Adrenal gland (tissue), 12 donors: Measurements from ENCODE around the gene ARFGAP1. TPM values are rescaled to one million over a fixed set of nuclear protein-coding genes. Genes with fewer than 3 reads are reported as not detected.

ENCODE experiments used
- DNase-seq, 7 donors: peaks; one replicate each; pipeline ENCODE4 v3.0.0-alpha.2; 2019 to 2020
- H3K27ac ChIP-seq, 5 donors: fragments of 200-600 bp; sonication (generic) in 4 of 5; 1 replicate in 3 of 5; 2 replicates in 2 of 5; pipeline versions ENCODE4 v1.5.1 to v1.8.0; 2016 to 2020; ENCODE audit warnings: mild to moderate bottlenecking in 1 of 5
- H3K27me3 ChIP-seq: fragments of 200-600 bp; 2 replicates; pipeline ENCODE4 v1.8.0; 2021
- H3K36me3 ChIP-seq, 2 donors: fragments of 200-600 bp; replicated peaks in 1 of 2; 1 replicate in 1 of 2; 2 replicates in 1 of 2; pipeline versions ENCODE4 v1.5.1 to v1.8.0; 2018 to 2022
- H3K4me1 ChIP-seq, 2 donors: fragments of 200-600 bp; replicated peaks in 1 of 2; 1 replicate in 1 of 2; 2 replicates in 1 of 2; pipeline versions ENCODE4 v1.5.1 to v1.8.0; 2018 to 2021
- H3K4me3 ChIP-seq, 4 donors: fragments of 200-600 bp; sonication (generic) in 3 of 4; one replicate each; pipeline ENCODE4 v1.5.1; 2016 to 2018
- H3K9me3 ChIP-seq, 3 donors: fragments of 200-600 bp; sonication (generic) in 1 of 3; replicated peaks in 1 of 3; 1 replicate in 2 of 3; 2 replicates in 1 of 3; pipeline versions ENCODE4 v1.5.1 to v1.8.0; 2016 to 2021
- POLR2A ChIP-seq, 2 donors: fragments of 450-650 bp; IDR thresholded peaks; one replicate each; pipeline ENCODE4 v1.6.1; 2017; ENCODE audit warnings: antibody characterized with exemption in 2 of 2, mild to moderate bottlenecking in 2 of 2, moderate library complexity in 1 of 2
- WGBS, 4 donors: extraction: QIAGEN DNeasy Blood & Tissue Kit in 2 of 4; methylation state at CpG; one replicate each; pipeline versions ENCODE4 v1.1.5 to v1.1.7; 2013 to 2017; 5-methylcytosine and 5-hydroxymethylcytosine counted together
- intact Hi-C, 2 donors: fragments of 100-400 bp; cut with DNase I; formaldehyde crosslinking; loops; one replicate each; pipeline versions ENCODE4 v1.14.1 to v1.15.0; 2022 to 2023
- polyA plus RNA-seq, 3 donors: library from polyadenylated mRNA; stranded (reverse); fragments of 200-250 nt in 2 of 3; fragments of 350-450 nt in 1 of 3; fragmentation: Illumina TruSeq in 1 of 3; extraction: RNeasy Lipid Tissue Mini Kit (QIAGEN cat#74804) in 1 of 3; gene quantifications; one replicate each; pipeline ENCODE4 v1.2.3, GENCODE V29; 2013 to 2014
- total RNA-seq, 9 donors: library from RNA; depleted of rRNA in 4 of 9; stranded (reverse); fragments of >200 nt in 4 of 9; fragments of 120-200 nt in 1 of 9; fragmentation: NEBNext Ultra II Directional in 1 of 9; extraction: Animal tissue kit (Norgen Biotek cat#: 25700) in 1 of 9; gene quantifications; one replicate each; pipeline versions ENCODE4 v1.1.0 to v1.2.4, GENCODE V29; 2013 to 2023
- TF ChIP-seq, protein P1 (sequence below), 6 experiments: fragments of 450-650 bp in 4 of 6; fragments of 200-600 bp in 2 of 6; sonication (generic) in 1 of 6; IDR thresholded peaks; 1 replicate in 5 of 6; 2 replicates in 1 of 6; pipeline versions ENCODE4 v1.5.1 to v1.8.0; 2016 to 2021; ENCODE audit warnings: antibody characterized with exemption in 6 of 6, mild to moderate bottlenecking in 2 of 6, moderate library complexity in 1 of 6
- donor health status: healthy with polysubstance abuse.
- donor health status: Bipolar disorder and iron deficiency.
- donor health status: DM: yes; HTN: yes; CAD: no.
- donor health status: DM: no; HTN: no; CAD: no.
- donor health status: DM: no; HTN: no; CAD: no.
- donor health status: DM: yes; HTN: yes; CAD: no.

The ARFGAP1 gene
- total and polyA plus RNA-seq, 12 donors, result 13.0 to 286 (median 61.5) TPM

DNA sequence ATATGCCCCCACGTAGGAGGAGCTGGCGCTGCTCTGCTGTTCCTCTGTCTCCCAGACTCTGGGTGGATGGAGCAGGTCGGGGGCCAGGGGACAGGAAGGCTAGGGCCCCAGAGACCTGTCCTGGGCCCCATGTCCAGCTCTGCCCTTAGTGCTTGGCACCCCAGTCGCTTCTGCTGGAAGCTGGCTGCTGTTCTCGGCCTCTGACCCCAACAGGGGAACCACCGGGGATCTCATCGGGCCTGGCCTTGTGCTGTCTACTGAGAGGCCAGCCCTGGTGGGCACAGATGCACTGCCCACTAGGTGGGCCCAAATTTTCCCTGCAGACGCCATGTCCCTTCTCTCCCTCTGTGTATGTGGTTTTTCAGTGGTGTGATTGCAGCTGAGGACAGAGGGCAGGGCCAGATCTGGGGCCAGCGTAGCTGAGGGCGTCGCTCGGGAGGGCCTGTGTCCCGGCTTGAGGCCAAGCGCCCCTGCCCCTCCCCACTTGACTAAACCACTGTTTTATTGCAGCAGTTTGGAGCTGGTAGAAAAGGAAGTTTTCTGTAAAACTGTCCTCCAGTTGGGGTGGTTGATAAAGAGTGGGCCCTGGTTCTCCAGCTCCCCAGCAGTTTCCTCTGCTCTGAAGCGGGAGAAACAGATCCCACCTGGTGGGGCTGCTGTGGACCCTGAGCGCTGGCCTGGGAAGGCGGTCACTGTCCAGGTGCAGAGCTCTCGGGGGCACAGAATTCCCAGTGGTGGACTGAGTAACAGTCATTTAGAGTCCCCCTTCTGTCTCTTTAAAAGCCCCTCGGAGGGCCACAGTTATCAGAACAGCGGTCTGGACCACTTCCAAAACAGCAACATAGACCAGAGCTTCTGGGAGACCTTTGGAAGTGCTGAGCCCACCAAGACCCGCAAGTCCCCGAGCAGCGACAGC lies 14.4 kb downstream of the ARFGAP1 start:
- DNase-seq, result no peak
- Histone ChIP-seq H3K9me3 (no peaks in the 10 kb centered on the region), H3K27me3 (no peaks in the 10 kb centered on the region), H3K36me3 (peaks cover 0 to 40% of the 10 kb centered on the region in 2 donors), H3K4me3 (no peak overlapping the region), H3K4me1 (no peaks in the 10 kb centered on the region), H3K27ac (no peak overlapping the region)
- TF ChIP-seq, protein P1, sequence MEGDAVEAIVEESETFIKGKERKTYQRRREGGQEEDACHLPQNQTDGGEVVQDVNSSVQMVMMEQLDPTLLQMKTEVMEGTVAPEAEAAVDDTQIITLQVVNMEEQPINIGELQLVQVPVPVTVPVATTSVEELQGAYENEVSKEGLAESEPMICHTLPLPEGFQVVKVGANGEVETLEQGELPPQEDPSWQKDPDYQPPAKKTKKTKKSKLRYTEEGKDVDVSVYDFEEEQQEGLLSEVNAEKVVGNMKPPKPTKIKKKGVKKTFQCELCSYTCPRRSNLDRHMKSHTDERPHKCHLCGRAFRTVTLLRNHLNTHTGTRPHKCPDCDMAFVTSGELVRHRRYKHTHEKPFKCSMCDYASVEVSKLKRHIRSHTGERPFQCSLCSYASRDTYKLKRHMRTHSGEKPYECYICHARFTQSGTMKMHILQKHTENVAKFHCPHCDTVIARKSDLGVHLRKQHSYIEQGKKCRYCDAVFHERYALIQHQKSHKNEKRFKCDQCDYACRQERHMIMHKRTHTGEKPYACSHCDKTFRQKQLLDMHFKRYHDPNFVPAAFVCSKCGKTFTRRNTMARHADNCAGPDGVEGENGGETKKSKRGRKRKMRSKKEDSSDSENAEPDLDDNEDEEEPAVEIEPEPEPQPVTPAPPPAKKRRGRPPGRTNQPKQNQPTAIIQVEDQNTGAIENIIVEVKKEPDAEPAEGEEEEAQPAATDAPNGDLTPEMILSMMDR (IDR thresholded peaks at IDR 0.05), result no peak
- TF ChIP-seq POLR2A (IDR thresholded peaks at IDR 0.05), result no peak
- intact Hi-C loops, result no loop called here
- 87 to 93% (median 91%) methylated on average over 15 to 23 of the region's 23 CpGs for WGBS, 4 donors

DNA sequence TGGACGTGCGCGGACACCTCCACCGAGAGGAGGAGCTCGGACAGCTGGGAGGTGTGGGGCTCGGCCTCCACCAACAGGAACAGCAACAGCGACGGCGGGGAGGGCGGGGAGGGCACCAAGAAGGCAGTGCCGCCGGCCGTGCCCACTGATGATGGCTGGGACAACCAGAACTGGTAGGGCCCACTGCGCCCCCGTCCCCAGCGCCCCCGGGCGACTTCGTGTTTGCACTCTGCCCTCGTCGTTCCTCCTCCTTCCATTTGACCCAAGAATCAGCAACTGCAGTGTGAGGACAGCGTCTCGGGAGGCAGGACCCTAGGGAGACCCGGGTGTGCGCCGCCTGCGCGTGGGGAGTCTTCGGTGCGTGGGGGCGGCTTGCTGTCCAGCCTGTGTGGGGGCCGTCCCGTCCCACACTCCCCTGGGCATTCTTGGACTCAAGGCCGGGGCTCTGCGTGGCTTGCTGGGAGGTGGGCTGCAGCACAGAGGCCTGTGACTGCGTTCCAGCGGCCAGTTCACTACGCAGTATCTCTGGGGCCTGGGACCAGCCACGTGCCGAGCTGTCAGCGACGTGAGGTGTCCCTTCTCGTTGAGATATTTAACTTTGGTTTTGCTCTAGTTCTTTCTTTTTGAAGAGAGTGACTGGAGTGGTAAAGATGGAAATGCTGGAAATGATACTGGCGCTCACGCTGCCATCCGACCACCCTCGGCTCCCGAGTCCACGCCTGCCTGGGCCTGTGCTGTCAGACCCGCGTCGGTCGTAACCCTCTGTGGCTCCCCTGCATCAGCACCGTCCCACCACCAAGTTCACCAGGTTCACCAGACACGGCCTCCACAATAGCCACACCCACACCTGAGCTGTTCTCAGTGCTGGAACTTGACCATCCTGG lies 15.3 kb downstream of the ARFGAP1 start:
- WGBS, 4 donors, result 90 to 94% (median 93%) methylated on average over 32 to 55 of the region's 55 CpGs
- intact Hi-C loops, result no loop called here

DNA sequence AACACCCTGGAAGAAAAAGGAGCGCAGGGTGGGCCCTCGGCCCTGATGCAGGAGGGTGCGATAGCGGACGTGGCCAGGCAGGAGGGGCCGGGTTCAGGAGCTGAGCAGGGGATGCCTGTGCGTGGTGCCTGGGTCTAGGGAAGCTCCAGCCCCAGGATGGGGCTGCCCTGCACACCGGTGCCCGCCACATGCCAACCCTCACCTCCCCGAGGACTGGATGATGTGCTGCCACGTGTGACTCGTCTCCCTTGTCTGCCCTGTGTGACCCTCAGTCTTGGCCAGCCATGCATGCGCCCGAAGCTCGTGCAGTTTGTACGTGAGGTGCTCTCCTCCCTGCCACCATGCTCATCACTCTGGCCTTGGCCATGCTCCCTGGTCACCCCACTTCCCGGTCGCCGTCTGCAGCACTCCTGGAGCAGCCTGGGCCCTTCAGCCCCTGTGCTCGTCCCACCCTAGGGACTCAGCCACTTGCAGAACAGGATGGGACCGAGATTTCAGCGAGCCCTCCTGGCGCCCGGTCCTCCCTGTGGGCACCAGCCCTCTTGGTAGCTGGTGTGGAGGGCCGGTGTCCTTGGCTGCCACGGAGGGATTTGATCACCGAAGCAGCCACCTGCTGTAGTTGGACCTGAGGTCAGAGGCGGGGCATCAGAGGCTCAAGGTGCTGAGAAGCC lies 16.1 kb downstream of the ARFGAP1 start:
- 88 to 90% (median 88%) methylated on average over 11 to 28 of the region's 28 CpGs for WGBS, 4 donors
- intact Hi-C loops, result no loop called here
- H3K27ac ChIP-seq, result no peak overlapping the region
- DNase-seq, result no peak
- no peaks in the 10 kb centered on the region for H3K27me3 ChIP-seq
- peaks cover 0 to 23% of the 10 kb centered on the region in 2 donors for H3K36me3 ChIP-seq
- no peaks in the 10 kb centered on the region for H3K9me3 ChIP-seq
- H3K4me3 ChIP-seq, result no peak overlapping the region
- H3K4me1 ChIP-seq, result no peaks in the 10 kb centered on the region
- no peak for TF ChIP-seq POLR2A (IDR thresholded peaks at IDR 0.05)
- TF ChIP-seq, protein P1 (IDR thresholded peaks at IDR 0.05), result no peak

More for the DNA sequence above, 15.3 kb downstream of the ARFGAP1 start:
- no peak overlapping the region for H3K4me3 ChIP-seq
- H3K36me3 ChIP-seq, result peaks cover 0 to 31% of the 10 kb centered on the region in 2 donors
- H3K27ac ChIP-seq, result no peak overlapping the region
- H3K4me1 ChIP-seq, result no peaks in the 10 kb centered on the region
- TF ChIP-seq POLR2A (IDR thresholded peaks at IDR 0.05), result no peak
- TF ChIP-seq, protein P1 (IDR thresholded peaks at IDR 0.05), result no peak
- DNase-seq, result no peak
- H3K27me3 ChIP-seq, result no peaks in the 10 kb centered on the region
- H3K9me3 ChIP-seq, result no peaks in the 10 kb centered on the region
